NCI-H2227 (cell line): ENCODE data around the gene TSPYL1.

Experiments
- DNase-seq: peaks from one replicate; lab custom pipeline; 2025; ENCODE audit not compliant: unreplicated experiment; lab: John Stamatoyannopoulos, UW

The TSPYL1 gene

GRCh38 chr6:116265041-116265829 is 14.5 kb downstream of the TSPYL1 start:
- DNase-seq = no peak

GRCh38 chr6:116263353-116263752 is 16.4 kb downstream of the TSPYL1 start:
- DNase-seq = no peak

GRCh38 chr6:116258520-116258919 is 21.2 kb downstream of the TSPYL1 start:
- no peak for DNase-seq

- DNase-seq = no peak
Observed at GRCh38 chr6:116256694-116257093, 23.0 kb downstream of the TSPYL1 start.

GRCh38 chr6:116255246-116255800 is 24.4 kb downstream of the TSPYL1 start:
- DNase-seq = no peak

DNA sequence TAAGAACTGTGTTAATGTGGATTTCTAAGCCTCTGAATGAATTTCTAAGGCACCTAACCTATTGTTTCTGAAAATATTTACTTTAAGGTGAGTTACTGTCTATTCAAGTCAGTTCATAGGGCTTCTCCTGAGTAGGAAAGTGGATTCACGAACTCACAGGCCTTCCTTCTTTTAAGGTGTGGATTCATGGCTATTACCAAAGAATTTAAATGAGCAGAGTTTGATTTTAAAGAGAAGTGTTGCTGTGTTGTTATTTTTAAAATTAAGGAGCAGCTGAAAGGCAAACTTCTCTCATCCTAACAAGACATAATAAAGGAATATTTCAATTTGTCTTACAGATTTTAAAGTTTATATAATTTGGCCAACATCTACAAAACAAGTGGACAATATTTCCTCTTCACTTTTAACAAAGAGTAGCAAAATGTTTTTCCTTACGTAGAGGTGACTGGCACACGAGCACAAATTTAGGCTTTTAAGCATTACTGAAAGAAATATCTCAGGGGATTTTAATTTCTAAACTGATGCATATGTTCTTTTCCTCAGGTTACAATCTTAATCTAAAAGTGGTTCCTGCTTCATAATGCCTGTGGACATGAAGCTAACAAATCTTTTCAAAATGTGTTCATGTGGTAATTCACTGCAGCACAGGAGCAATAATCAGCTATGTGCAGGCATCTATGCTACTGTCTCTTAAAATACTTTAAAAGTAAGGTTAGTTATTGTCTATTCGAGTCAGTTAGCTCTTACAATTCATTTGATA is 25.3 kb downstream of the TSPYL1 start:
- DNase-seq = no peak

DNA sequence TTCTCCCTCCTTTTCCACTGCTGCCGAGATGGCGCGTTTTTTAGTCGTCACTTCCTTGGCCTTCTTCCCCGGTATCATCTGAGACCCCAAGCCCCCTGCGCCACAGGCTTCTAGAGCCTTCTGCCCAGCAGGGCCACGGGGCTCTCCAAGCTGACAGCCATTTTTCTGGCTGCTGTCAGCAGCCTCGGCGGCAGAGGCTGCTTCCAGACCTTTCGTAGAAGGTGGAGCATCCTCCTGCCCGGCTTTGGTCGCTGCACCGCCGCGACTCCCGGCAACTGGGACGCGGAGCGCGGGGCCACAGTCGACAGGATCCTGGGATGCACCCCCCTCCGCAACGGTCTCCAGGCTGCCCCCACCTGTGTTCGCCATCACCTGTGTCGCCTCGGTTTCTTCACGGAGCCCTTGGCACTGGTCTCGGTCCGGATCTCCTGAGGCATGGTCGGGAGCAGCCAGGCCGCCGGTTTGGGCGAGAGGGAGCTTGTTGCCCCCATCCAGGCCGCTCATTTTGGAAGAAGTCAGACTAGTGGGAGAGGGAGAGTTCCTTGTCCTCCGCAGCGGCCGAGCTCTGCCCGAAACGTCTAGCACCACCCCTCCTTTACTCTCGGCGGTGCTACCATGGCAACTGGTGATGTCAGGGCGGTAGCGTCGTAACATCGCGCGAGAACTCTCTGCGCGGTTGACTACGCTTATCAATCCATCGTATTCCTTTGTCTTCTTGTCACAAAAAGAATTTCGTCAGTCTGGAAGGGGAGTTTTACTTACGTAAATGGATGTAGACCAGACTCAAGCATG is 26.0 kb downstream of the TSPYL1 start, which contains the start of gene TSPYL4:
TSS of gene TSPYL4 (minus strand) at position 571 of the 792 bp plus-strand sequence. CDS start at position 504, 67 bp downstream.
- peak; percentile 95 for DNase-seq

DNA sequence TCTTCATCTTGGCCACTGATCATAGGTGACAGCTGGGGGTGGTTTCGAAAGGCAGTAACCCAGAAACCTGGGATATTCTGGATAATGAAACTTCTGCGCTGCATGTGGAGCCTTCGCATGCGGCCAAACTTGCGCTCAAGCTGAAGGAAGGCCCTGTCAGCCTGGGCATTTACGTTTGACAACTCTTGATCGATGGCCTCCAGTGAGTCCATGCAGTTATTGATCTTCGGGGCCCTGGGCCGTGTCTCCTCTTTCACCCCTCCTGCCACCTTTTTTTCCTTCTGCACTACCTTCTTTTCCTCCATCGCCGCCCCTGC is 26.6 kb downstream of the TSPYL1 start:
- DNase-seq = no peak

DNA sequence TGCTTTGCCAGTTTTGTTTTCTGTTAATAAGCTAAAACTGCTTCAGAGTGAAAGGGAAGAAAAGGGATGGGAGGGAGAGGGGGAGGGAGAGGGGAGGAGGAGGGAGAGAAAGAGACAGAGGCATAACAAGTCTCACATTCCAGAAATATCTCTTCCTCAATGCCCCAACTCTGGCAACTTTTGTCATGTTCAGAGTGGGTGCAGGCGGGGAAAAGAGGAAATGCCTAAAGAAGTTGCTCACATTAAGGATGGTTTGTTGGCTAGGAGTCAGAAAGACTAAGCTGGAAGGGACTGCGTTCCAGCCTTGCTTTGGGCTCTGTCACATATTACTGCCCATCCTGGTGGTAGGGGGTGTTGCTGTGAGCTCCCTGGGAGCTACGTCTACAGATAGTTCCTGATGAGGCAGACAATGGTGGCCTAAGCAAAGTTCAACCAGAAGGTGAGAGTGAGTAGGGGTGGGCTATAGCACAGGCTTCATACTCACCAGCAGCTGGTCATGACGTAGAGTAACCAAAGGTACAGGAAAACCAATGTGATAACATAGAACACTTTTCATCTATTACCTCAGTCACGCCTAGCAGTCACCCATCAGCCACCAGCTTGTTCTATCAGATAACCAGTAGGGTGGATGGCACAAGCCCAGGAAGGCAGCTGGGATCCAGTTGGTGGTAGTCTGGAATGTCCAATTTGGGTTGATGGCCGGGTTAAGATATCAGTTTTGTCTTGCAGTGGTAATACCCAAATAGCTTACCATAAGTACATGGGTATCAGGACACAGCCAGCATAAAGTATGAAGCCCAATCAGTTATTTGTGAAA is 28.0 kb downstream of the TSPYL1 start:
- no peak for DNase-seq

- DNase-seq = no peak
Observed at GRCh38 chr6:116248577-116248976, 31.2 kb downstream of the TSPYL1 start.

DNA sequence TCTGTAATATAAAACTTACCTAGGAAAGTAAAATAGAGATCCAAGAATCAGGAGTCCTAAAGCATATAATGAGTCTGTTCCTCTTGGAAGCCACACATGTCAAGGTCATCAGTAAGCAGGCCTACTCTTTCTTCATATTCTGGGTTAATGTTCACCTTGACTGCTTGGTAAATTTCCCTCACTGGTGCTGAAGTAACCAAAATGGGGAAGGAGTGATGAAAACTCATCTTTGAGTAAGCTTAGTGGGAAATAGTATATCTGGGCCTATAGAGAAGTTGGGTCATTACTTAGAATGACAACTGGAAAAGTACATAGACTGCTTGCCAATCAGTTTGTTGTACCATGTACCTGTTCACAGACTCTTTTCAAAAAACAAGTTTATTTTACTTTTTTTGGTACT is 32.4 kb downstream of the TSPYL1 start:
- DNase-seq = no peak

- DNase-seq = no peak
Observed at GRCh38 chr6:116246089-116246488, 33.6 kb downstream of the TSPYL1 start.

DNA sequence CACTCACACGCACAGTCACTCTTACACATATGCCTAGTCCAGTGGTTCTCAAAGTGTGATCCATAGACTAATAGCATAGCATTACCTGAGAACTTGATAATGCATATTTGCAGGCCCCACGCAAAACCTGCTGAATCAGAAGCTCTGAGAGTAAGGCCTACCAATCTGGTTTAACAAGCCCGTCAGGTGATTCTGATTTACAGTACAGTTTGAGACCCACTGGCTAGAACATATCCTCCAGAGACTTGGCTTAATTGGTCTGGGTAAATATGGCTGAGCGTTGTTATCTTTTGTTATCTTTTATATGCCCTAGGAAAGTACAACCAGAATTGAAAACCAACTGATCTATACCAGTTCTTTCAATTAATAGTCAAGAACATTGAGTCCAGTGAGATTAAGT is 35.4 kb downstream of the TSPYL1 start:
- no peak for DNase-seq

- DNase-seq = no peak
Observed at GRCh38 chr6:116239856-116240255, 39.9 kb downstream of the TSPYL1 start.

GRCh38 chr6:116239256-116239655 is 40.5 kb downstream of the TSPYL1 start:
- DNase-seq = no peak

DNA sequence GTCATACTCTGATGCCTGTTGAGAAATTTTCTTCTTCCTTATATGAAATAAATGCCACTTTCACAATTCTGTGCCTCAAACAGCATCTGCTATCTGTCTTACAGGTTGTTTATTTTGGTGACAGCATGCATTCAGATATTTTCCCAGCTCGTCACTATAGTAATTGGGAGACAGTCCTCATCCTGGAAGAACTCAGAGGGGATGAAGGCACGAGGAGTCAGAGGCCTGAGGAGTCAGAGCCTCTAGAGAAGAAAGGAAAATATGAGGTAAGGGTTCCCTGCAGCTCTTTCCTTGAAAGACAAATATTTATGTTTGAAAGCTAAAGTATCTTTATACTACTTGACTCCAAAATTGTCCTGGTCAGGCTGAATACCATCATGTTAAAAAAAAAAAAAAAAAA is 41.6 kb downstream of the TSPYL1 start:
- DNase-seq = no peak

GRCh38 chr6:116234689-116235088 is 45.0 kb downstream of the TSPYL1 start:
- no peak for DNase-seq

GRCh38 chr6:116229287-116229913 is 50.3 kb downstream of the TSPYL1 start:
- DNase-seq = peak; percentile 96
